Neural cell (in vitro differentiated cells): ENCODE results near the gene GRIP1.

Source experiments
- CTCF ChIP-seq: fragments of 450-650 bp; IDR thresholded peaks from 2 replicates; pipeline ENCODE4 v1.5.1; 2014; ENCODE audit warnings: antibody characterized with exemption, mild to moderate bottlenecking, moderate library complexity; ENCODE audit not compliant: poor library complexity, severe bottlenecking
- MXI1 ChIP-seq: fragments of 450-650 bp; conservative IDR thresholded peaks from 2 replicates; pipeline ENCODE4 v1.6.1; 2014; ENCODE audit warnings: antibody characterized with exemption, mild to moderate bottlenecking; ENCODE audit not compliant: poor library complexity, severe bottlenecking
- POLR2AphosphoS5 ChIP-seq: IDR thresholded peaks from 2 replicates; pipeline ENCODE4 v1.6.1; 2012
- RAD21 ChIP-seq: fragments of 450-650 bp; conservative IDR thresholded peaks from 2 replicates; pipeline ENCODE4 v1.6.1; 2014; ENCODE audit warnings: antibody characterized with exemption, mild to moderate bottlenecking, moderate library complexity
- SMC3 ChIP-seq: fragments of 450-650 bp; conservative IDR thresholded peaks from 2 replicates; pipeline ENCODE4 v1.6.1; 2014; ENCODE audit warnings: antibody characterized with exemption, mild to moderate bottlenecking, moderate library complexity; ENCODE audit not compliant: poor library complexity
- TF ChIP-seq, protein P1 (sequence below): IDR thresholded peaks from 2 replicates; pipeline ENCODE4 v1.6.1; 2012; ENCODE audit warnings: borderline replicate concordance

DNA sequence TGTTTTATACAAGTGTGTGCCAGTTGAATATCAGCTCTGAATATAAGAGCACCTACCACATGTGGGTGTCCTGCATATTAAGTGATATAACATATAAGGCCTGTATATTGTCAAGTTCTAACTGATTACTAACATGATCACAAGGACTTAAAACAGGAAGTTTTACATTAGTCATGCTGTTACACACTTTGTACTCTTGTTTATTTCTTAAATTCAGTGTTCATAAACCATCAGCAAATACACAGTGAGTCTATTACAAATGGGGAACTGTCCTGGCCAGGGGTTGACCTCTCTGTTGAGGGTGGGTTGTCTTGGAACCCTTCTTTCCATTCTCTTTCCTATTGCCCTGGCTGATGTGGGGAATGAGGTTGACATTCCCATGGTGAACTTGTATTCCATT lies 357.4 kb downstream of the GRIP1 start:
- no peak for TF ChIP-seq POLR2AphosphoS5
- TF ChIP-seq CTCF = no peak
- TF ChIP-seq MXI1 = no peak
- TF ChIP-seq SMC3 = no peak
- TF ChIP-seq RAD21 = no peak
- TF ChIP-seq, protein P1, sequence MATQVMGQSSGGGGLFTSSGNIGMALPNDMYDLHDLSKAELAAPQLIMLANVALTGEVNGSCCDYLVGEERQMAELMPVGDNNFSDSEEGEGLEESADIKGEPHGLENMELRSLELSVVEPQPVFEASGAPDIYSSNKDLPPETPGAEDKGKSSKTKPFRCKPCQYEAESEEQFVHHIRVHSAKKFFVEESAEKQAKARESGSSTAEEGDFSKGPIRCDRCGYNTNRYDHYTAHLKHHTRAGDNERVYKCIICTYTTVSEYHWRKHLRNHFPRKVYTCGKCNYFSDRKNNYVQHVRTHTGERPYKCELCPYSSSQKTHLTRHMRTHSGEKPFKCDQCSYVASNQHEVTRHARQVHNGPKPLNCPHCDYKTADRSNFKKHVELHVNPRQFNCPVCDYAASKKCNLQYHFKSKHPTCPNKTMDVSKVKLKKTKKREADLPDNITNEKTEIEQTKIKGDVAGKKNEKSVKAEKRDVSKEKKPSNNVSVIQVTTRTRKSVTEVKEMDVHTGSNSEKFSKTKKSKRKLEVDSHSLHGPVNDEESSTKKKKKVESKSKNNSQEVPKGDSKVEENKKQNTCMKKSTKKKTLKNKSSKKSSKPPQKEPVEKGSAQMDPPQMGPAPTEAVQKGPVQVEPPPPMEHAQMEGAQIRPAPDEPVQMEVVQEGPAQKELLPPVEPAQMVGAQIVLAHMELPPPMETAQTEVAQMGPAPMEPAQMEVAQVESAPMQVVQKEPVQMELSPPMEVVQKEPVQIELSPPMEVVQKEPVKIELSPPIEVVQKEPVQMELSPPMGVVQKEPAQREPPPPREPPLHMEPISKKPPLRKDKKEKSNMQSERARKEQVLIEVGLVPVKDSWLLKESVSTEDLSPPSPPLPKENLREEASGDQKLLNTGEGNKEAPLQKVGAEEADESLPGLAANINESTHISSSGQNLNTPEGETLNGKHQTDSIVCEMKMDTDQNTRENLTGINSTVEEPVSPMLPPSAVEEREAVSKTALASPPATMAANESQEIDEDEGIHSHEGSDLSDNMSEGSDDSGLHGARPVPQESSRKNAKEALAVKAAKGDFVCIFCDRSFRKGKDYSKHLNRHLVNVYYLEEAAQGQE = no peak
